ENCODE results near the gene RBMS3. TPM values are rescaled to one million over a fixed set of nuclear protein-coding genes. Genes with fewer than 3 reads are reported as not detected.

RBMS3 gene
- total RNA-seq, 1 donor from 2014 or later: 70.0 TPM

DNA sequence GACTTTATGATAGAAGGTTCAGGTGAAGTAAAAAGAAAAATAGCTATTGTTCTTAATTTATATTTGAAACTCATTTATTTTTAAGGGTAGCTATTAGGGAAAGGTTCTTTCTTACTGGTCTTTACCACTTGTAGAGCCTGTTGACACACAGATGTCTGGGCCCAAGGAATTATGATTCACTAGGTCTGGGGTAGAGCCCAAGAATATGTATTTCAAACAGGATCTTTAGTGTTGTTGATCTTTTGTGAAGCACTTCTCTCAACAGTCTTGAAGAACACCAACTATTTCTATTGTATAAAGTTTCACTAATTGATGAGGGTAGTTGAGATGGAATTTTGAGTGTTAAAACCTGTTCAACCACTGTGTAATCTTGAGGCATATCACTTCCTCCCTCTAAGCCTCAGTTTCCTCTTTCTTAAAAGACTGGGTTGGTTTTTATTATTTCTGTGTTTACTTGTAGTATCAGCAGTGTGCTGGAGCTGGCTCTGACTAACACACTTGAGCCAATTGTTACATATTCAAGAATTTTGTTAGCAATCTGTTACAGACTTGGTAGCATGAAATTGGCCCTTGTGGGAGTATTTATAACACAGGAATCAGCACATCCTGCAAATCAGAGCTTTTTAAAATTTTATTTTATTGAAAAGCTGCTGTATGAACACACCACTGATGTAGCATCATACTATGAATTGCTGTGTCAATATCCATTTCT, 155.9 kb downstream of the RBMS3 start:
- H3K4me3 ChIP-seq: no peak overlapping the region
- H3K36me3 ChIP-seq: no peaks in the 10 kb centered on the region
- H3K9me3 ChIP-seq: no peaks in the 10 kb centered on the region
- no peak overlapping the region for H3K27ac ChIP-seq
- intact Hi-C loops (cut with DNase I): no loop called here
- no peak for DNase-seq (ENCODE audit: extremely low spot score in 2 of 2)
- peaks cover 9% of the 10 kb centered on the region for H3K4me1 ChIP-seq
- TF ChIP-seq POLR2AphosphoS5 (IDR thresholded peaks at IDR 0.05; ENCODE audit: insufficient read depth in 1 of 2, low read depth in 1 of 2) (no peak), POLR2A (IDR thresholded peaks at IDR 0.05) (no peak)
- TF ChIP-seq, protein P1, sequence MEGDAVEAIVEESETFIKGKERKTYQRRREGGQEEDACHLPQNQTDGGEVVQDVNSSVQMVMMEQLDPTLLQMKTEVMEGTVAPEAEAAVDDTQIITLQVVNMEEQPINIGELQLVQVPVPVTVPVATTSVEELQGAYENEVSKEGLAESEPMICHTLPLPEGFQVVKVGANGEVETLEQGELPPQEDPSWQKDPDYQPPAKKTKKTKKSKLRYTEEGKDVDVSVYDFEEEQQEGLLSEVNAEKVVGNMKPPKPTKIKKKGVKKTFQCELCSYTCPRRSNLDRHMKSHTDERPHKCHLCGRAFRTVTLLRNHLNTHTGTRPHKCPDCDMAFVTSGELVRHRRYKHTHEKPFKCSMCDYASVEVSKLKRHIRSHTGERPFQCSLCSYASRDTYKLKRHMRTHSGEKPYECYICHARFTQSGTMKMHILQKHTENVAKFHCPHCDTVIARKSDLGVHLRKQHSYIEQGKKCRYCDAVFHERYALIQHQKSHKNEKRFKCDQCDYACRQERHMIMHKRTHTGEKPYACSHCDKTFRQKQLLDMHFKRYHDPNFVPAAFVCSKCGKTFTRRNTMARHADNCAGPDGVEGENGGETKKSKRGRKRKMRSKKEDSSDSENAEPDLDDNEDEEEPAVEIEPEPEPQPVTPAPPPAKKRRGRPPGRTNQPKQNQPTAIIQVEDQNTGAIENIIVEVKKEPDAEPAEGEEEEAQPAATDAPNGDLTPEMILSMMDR (IDR thresholded peaks at IDR 0.05): no peak
- no peaks in the 10 kb centered on the region for H3K27me3 ChIP-seq

- no peaks in the 10 kb centered on the region for H3K27me3 ChIP-seq
- peaks cover 9% of the 10 kb centered on the region for H3K4me1 ChIP-seq
- H3K4me3 ChIP-seq: no peak overlapping the region
- no peaks in the 10 kb centered on the region for H3K9me3 ChIP-seq
- intact Hi-C loops (cut with DNase I): no loop called here
- TF ChIP-seq POLR2A (IDR thresholded peaks at IDR 0.05): no peak
- no peak for TF ChIP-seq POLR2AphosphoS5 (IDR thresholded peaks at IDR 0.05; ENCODE audit: insufficient read depth in 1 of 2, low read depth in 1 of 2)
- TF ChIP-seq, protein P1 (IDR thresholded peaks at IDR 0.05): no peak
- H3K27ac ChIP-seq: no peak overlapping the region
- no peaks in the 10 kb centered on the region for H3K36me3 ChIP-seq
- no peak for DNase-seq (ENCODE audit: extremely low spot score in 2 of 2)
Observed at GRCh38 chr3:29438580-29438979, 157.7 kb downstream of the RBMS3 start.

- Histone ChIP-seq H3K27ac (peak overlapping the region; percentile 39), H3K4me3 (peak overlapping the region; percentile 29 to 31), H3K27me3 (no peaks in the 10 kb centered on the region), H3K36me3 (no peaks in the 10 kb centered on the region), H3K9me3 (no peaks in the 10 kb centered on the region), H3K4me1 (peaks cover 9% of the 10 kb centered on the region)
- DNase-seq (ENCODE audit: extremely low spot score in 2 of 2): no peak
- TF ChIP-seq POLR2A (IDR thresholded peaks at IDR 0.05): no peak
- TF ChIP-seq, protein P1 (IDR thresholded peaks at IDR 0.05): no peak
- no peak for TF ChIP-seq POLR2AphosphoS5 (IDR thresholded peaks at IDR 0.05; ENCODE audit: insufficient read depth in 1 of 2, low read depth in 1 of 2)
- intact Hi-C loops (cut with DNase I): no loop called here
Observed at GRCh38 chr3:29440413-29441305, 159.8 kb downstream of the RBMS3 start.

GRCh38 chr3:29441422-29441821, 160.6 kb downstream of the RBMS3 start:
- Histone ChIP-seq H3K27ac (no peak overlapping the region), H3K27me3 (no peaks in the 10 kb centered on the region), H3K9me3 (no peaks in the 10 kb centered on the region), H3K4me1 (peaks cover 9% of the 10 kb centered on the region), H3K36me3 (no peaks in the 10 kb centered on the region), H3K4me3 (no peak overlapping the region)
- TF ChIP-seq POLR2A (IDR thresholded peaks at IDR 0.05) (no peak), POLR2AphosphoS5 (IDR thresholded peaks at IDR 0.05; ENCODE audit: insufficient read depth in 1 of 2, low read depth in 1 of 2) (no peak)
- TF ChIP-seq, protein P1 (IDR thresholded peaks at IDR 0.05): no peak
- intact Hi-C loops (cut with DNase I): no loop called here
- DNase-seq (ENCODE audit: extremely low spot score in 2 of 2): no peak

Data from vagina (tissue), 2 donors.